IPS-18c (cell line): ENCODE measurements around the gene TNC.

Experiments used
- H3K4me3 ChIP-seq: 2 replicates; pipeline ENCODE4 v1.7.0; 2013; ENCODE audit warnings: low read depth, mild to moderate bottlenecking, low read length, moderate library complexity; ENCODE audit not compliant: insufficient read depth
- H3K9me3 ChIP-seq: one replicate; pipeline ENCODE4 v1.6.1; 2013; ENCODE audit warnings: mild to moderate bottlenecking, low read length, moderate library complexity; ENCODE audit not compliant: control insufficient read depth, insufficient read depth

Gene TNC

DNA sequence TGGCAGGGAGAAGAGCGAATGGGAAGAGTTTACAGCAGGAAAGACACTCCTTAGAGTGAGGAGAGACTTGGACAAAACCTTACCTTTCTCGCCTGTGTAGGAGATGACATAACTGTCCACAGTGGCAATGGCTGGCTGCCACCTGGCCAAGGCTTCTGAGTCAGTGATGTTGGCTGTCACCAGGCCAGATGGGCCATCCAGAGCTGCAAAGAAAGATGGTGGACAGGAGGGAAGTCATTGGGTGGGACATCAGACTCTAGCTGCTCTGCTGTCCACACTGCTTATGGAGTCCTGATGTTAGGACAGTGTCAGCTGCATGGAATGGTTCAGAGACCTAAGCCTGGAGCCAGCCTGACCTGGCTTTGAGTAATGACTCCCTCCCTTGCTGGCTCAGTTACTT lies 79.8 kb downstream of the TNC start:
- H3K9me3 ChIP-seq, result no peaks in the 10 kb centered on the region
- H3K4me3 ChIP-seq, result no peak overlapping the region

DNA sequence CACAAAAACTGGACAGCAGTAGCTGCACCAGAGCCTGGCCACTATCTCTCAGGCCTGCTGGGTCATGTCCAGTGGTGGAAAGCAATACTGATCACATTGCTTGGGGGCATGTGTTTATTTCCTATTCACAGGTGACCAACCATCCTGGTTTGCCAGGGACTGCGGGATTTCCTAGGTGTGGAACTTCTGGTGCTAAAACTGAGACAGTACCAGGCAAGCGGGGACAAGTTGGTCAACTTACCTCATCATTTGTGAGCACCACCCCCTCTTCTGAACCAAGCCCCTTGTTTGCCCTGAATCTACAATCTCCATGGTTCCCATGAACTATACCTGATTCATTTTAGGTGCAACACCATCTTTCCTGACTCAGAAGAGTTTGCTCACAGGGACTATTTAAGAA lies 81.3 kb downstream of the TNC start:
- H3K9me3 ChIP-seq, result no peaks in the 10 kb centered on the region
- H3K4me3 ChIP-seq, result no peak overlapping the region

DNA sequence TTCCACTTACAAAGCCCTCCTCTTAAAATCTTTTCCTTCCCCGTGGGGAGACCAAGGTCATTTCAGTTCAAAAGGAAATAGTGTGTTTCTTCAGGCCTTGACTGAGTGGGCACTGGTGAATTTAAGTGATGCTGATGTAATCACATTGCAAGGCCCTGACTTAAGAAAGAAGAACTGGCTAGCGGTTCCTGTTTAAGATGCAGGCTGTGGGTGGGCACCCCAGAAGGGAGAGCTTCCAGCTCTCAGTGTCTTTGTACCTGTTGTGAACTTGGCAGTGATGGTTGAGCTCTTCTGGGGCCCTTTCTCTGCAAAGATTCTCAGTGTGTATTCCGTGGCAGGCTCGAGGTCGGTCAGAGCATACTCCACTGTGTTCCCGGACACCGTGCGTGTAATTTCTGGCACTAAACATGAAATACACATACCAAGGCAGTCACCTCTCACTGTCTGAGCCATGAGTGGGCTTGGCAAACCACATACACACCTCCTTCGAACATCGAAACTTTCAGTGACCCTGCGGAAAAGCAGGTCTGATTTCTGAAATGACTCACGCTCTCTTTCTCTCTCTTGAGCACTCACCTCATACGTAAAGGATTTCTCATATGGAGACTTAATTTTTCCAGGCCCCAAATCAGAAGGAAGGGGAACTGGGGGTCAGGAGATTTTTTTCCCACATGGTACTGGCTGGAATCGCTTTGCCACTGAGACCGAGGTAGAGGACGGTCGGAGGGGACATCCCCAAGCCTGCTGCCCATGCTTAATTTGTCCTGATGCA lies 81.9 kb downstream of the TNC start:
- no peak overlapping the region for H3K4me3 ChIP-seq
- H3K9me3 ChIP-seq, result no peaks in the 10 kb centered on the region

DNA sequence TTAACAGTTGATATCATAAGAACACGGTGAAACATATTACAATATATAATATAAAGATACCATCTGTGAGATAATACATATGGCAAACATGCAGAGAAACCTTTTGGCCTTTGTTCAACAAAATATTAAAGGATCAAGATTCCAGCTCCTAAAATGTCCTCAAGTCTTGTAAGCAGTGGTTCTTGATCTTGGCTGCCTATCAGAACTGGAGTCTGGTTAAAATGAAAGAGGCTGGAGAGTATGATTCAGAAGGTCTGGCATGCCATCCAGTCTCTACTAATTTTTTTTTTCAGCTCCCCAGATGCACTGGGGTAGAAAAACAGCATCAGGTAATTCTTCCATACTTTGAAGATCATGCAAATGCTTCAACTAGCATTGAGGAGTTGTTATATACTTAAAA lies 83.2 kb downstream of the TNC start:
- no peak overlapping the region for H3K4me3 ChIP-seq
- H3K9me3 ChIP-seq, result no peaks in the 10 kb centered on the region

DNA sequence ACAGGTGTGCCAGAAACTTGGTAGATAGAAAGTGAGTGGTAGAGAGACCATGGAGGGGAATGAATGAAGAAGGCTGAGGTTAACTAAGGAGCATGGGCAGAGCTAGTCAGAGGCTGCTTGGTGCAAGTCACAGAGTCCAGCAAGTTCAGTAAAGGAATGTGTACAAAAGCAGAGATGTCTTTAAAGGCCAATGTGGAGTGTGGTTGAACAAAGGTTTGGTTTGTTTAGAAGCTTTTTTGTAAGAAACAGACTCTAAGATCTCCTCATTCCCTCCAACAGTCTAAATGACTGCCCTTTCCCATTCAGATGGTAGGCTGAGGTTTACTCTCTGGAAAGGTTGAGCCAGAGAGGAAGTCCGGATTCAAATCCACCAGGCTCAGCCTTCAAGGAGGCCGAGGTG lies 84.2 kb downstream of the TNC start:
- H3K9me3 ChIP-seq, result no peaks in the 10 kb centered on the region
- no peak overlapping the region for H3K4me3 ChIP-seq

DNA sequence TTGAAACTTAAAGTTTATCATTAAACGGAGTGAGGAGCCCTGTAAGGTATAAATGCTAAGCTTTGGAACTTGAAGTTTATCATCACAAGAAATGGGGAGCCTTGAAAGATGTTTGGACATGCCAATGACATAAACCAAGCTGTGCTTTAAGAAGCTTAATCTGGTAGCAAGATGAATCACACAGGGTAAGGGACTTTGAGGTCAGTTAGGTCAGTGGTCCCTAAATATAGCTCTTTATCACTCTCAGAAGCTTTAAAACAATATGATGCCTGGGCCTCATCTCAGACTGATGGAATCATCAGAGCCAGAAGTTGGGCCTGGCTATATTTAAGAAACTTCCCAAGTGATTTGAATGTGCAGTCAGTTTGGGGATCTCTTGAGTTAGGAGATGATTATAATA lies 85.7 kb downstream of the TNC start:
- H3K9me3 ChIP-seq, result no peaks in the 10 kb centered on the region
- H3K4me3 ChIP-seq, result no peak overlapping the region

DNA sequence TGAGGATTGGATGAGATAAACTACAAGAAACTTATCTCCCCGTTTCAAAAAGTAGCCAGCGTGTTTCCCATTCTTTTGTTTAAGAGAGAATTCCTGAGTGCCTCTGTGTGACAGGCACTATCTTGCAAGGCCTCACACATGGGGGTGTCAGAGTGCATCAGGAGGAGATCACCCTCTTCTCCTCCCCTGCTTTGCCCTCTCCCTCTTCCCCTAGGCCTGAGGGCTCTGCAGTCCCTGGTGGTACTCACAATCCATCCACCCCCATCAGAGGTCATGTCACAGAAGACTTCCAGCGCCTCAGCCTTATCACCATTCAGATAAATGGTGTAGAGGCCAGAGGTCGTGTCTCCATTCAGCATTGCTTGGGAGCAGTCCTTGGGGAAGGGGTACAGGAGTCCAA lies 88.0 kb downstream of the TNC start:
- H3K9me3 ChIP-seq, result no peaks in the 10 kb centered on the region
- no peak overlapping the region for H3K4me3 ChIP-seq

DNA sequence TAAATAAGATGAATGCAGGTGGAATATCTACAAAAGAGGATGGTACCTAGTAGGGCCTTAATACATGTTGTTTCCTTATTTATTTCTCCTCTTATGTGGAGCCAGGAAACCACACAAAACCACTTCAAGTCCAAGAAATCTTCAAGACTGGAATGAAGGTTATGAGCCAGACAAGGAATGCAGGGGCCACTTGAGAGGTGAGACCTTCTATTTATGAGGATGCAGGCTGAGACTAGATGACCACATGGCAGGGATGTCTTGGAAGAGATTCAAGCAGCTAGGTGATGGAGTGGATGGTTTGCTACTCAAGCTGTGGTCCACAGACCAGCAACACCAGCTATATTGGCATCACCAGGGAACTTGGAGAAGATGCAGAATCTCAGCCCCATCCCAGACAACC lies 92.2 kb downstream of the TNC start:
- Histone ChIP-seq H3K4me3 (no peak overlapping the region), H3K9me3 (no peaks in the 10 kb centered on the region)

DNA sequence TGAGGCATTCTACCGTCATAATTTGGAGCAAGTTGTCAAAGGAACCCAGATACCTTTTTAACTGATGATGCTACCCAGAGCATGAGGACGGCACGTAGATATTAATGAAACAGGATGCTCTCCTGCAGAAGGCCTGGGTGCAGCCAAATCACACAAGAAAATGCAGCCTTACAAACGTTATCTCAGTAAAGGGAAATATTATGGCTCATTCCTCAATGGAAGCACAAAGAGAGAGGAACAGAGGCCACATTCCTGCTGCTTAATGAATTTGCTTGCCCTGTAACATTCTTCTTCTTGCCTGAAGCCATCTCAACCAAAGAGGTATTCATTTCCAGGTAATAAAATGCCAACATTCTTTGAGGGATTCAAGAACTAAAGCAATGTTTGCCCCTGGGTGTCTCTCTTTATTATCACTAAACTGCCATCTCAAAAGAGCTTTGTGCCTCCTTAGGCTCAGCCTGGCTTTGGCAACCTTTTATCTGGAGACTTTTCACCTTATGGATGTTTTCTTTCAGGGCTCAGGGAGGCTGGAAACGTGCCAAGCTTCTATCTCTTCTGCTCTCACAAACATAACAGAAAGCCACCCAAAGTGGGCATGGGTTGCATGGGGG lies 92.9 kb downstream of the TNC start:
- Histone ChIP-seq H3K4me3 (no peak overlapping the region), H3K9me3 (no peaks in the 10 kb centered on the region)

DNA sequence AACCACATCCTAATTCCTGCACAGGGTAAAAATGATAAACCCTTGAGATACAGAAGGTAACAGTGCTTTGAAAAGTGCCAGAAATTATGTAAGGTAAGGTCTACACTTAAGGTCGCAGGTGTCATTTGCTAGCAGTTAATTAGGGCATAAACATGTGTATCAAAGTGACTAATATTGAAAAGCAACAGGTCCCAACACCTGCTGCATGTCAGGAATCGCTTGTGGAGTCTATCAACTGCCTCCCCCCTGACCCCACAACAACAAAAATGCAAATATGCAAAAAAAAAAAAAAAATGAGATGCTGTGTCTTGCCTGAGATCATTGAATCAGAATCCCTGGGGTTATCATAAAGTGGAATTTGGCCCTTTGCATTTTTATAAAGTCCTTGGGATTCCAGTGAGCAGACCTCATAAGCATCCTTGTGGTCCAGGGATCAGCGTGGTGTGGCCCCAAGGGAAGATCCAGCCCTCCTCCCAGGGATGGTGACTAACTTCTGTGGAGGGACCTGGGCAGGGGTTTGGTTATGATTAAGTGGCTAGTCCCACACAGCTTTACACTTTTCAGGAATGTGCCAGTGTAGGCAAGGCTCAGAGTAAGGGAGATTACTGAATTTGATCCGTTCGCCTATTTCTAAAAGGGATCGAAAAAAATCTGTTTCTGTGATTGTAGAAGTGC lies 95.1 kb downstream of the TNC start:
- no peaks in the 10 kb centered on the region for H3K9me3 ChIP-seq
- H3K4me3 ChIP-seq, result no peak overlapping the region

DNA sequence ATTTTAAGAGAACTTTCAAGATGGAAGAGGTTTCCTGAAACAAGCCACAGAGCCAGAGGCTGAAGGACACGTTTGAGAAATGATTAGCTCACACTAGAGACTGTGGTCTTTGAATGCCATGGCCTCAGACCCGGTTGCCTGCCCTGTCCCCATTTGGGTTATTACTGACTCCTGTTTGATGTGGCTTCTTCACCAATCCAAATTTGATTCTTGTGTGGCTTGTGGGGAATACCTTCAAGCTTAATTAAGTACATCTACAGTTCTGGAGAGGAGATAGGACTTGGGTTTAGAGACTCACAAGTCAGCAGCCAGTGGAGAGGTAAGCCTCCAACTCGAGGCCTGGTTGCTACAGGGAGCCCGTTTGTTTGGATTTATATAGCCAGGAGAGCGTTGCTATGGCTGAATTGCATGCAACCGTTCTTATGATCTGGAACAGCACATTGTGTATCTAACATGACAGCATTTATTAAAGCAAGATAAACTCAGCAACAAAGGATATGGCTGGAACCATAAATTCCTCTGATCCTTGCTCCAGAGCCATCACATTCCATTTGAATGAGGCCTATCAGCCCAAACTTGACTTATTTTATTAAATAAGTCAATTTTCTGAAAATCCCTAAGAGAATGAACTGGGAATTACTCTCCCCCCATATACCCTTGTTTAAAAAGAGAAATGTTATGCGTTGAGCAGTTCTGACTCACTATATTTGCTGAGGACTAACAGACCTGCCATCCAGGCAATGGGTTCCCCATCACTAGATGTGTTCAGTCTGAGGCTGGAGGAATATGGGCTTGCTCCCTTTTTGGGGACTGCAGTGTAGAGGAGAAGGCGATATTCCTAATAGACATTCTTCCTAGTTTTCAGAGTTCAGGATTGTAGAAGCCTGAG lies 99.2 kb downstream of the TNC start:
- no peak overlapping the region for H3K4me3 ChIP-seq
- no peaks in the 10 kb centered on the region for H3K9me3 ChIP-seq

DNA sequence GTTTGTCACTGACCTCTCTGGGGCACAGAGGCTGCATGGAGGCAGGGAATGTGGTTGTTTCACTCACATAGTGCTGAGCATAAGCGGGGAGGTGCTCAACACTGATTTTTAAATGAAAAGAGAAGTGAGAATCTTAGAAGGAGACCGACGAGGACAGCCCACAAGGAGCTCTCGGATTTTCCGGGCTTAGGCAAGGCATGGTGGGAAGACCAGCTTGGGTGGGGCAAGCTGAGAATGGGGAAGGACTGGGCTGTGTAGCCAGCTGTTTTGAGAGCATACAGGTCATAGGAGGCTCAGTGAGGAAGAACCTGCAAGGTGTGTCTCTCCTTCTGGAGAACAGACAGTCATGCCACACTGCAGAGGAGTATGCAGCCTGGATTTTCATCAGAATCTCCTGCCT lies 101.6 kb downstream of the TNC start:
- Histone ChIP-seq H3K4me3 (no peak overlapping the region), H3K9me3 (no peaks in the 10 kb centered on the region)

DNA sequence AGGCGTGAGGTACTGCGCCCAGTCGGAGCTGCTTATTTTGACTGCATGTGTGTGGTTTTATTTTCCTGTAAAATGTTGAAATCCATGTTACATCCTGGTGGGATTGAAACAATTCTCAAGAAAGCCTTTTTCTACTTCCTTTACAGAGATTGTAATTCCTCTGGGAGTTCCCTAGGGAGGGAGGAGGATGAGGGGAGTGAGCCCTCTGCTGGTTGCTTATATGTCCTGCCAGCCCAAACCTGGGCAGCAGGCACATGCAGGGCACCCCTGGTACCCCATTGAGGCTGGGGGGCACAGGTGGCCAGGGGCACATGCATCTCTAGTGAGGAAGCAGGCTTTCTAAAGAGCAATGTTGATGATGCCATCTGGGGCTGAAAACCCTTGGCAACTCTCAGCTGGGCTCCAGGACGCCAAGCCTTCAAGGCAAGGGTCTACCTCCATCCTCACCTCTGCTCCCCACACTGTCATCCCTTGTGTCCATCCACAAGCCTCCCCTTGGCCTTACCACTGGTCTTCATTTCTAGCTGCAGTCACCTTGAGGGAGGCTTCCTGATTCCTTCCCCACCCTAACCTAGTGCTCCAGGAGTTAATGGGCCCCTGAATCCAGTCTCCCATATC lies 102.8 kb downstream of the TNC start:
- no peaks in the 10 kb centered on the region for H3K9me3 ChIP-seq
- no peak overlapping the region for H3K4me3 ChIP-seq

DNA sequence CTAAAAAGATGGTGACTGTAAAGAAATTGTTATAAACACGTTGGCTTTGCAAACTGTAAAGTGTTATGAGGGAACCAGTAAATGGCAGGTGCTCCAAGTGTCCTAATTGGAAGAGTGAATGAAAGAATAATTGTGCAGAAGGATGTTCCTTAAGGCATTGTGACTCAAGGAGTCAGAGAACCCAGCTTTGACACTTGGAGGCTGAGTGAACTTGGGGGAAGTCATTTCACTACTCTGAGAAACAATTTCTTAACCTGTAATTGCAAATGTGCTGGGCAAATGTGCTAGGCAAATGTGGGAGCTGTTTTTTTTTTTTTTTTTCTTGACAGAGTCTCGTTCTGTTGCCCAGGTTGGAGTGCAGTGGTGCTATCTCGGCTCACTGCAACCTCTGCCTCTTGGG lies 103.5 kb downstream of the TNC start:
- no peak overlapping the region for H3K4me3 ChIP-seq
- H3K9me3 ChIP-seq, result no peaks in the 10 kb centered on the region

DNA sequence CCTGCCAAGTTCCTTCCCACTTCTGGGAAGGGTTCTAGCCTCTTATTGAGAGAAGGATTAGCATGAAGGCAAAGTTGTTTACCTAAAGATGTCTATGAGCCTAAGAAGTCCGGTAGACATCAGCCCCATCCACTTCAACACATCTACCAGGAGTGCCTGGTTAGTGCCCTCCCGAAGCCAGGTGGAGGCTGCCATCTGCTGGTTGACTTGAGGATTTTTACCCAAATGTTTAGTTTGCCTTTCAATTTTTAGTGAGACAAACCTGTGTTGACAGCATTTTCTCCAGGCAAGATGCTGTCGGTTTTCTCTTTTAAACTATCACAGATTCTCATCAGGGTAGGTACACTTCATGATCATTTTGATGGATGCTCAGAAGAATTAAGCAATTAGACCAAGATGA lies 104.0 kb downstream of the TNC start:
- H3K4me3 ChIP-seq, result no peak overlapping the region

DNA sequence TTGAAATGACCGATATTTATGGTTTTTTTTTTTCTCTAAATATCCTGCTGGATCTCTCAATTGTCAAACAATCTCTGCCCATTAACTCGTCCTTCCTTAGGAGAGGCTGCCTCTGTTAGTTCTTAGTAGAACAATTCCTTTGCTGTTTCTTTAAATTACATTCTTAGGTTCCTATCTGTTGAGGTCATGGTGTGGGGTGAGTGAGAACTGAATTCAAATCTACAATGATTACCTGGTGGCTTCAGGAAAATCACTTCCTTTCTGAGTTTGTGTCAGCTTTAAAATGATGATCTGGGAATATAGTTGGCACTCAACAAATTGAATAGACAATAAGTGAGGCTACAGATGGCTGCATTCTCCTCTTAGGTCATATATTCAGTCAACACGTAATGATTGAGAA lies 105.5 kb downstream of the TNC start:
- Histone ChIP-seq H3K9me3 (no peaks in the 10 kb centered on the region), H3K4me3 (no peak overlapping the region)

More for the DNA sequence above, 104.0 kb downstream of the TNC start:
- no peaks in the 10 kb centered on the region for H3K9me3 ChIP-seq

DNA sequence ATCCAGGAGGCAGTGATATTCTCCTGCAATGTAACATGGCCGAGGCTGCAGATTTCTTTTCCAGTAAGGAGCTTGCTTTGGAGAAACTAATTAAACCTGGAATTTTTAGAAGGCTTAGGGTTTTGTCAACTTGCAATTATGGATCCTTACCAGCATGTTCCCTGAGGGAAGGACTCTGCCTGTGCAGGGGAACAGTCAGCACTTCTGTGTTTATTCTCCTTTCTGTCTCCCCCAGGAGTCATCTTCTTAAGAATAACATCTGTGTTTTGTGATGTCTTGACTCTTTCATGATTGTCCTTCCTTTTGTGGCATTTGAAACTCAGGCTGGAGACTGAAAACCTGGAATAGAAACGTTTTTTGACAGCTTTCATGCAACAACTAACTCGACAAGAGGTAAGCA lies 107.1 kb downstream of the TNC start:
- Histone ChIP-seq H3K4me3 (no peak overlapping the region), H3K9me3 (no peaks in the 10 kb centered on the region)
